GM23338 (cell line): ENCODE measurements around the gene UBASH3B. TPM values are rescaled to one million over a fixed set of nuclear protein-coding genes. Genes with fewer than 3 reads are reported as not detected.

Experiments
- ATAC-seq: fragments of 200-7000 bp; cut with Tn5 transposase; 3 replicates; pipeline ENCODE4 v1.9.1; 2020
- DNase-seq: peaks from one replicate; pipeline ENCODE4 v3.0.0-alpha.2; 2015; ENCODE audit warnings: low spot score
- H2AFZ ChIP-seq: fragments of 200-600 bp; sonication (generic); 2 replicates; pipeline ENCODE4 v1.8.0; 2016; ENCODE audit warnings: antibody characterized with exemption, mild to moderate bottlenecking, moderate library complexity
- H3F3A ChIP-seq: fragments of 200-600 bp; sonication (generic); replicated peaks from 2 replicates; pipeline ENCODE4 v1.8.0; 2017; ENCODE audit warnings: antibody characterized with exemption, mixed run types, low read depth
- H3K27ac ChIP-seq: fragments of 200-600 bp; sonication (generic); 2 replicates; pipeline ENCODE4 v1.6.1; 2016; ENCODE audit warnings: low read depth
- H3K27me3 ChIP-seq: fragments of 200-600 bp; sonication (generic); 2 replicates; pipeline ENCODE4 v1.8.0; 2016; ENCODE audit warnings: mild to moderate bottlenecking, mixed run types, moderate library complexity; ENCODE audit not compliant: insufficient read depth
- H3K36me3 ChIP-seq: fragments of 200-600 bp; sonication (generic); 2 replicates; pipeline ENCODE4 v1.8.0; 2016; ENCODE audit warnings: mild to moderate bottlenecking; ENCODE audit not compliant: insufficient read depth
- H3K4me1 ChIP-seq: fragments of 200-600 bp; sonication (generic); 2 replicates; pipeline ENCODE4 v1.8.0; 2016; ENCODE audit warnings: mild to moderate bottlenecking, moderate library complexity; ENCODE audit not compliant: insufficient read depth
- H3K4me2 ChIP-seq: fragments of 200-600 bp; sonication (generic); 2 replicates; pipeline ENCODE4 v1.7.1; 2017; ENCODE audit warnings: mixed run types
- H3K4me3 ChIP-seq: fragments of 200-600 bp; sonication (generic); 2 replicates; pipeline ENCODE4 v1.6.1; 2016; ENCODE audit warnings: mixed run types
- H3K79me2 ChIP-seq: fragments of 200-600 bp; sonication (generic); replicated peaks from 2 replicates; pipeline ENCODE4 v1.8.0; 2017; ENCODE audit warnings: mild to moderate bottlenecking; ENCODE audit not compliant: insufficient read depth
- H3K9me2 ChIP-seq: fragments of 200-600 bp; sonication (generic); 2 replicates; pipeline ENCODE4 v1.8.0; 2017; ENCODE audit not compliant: insufficient read depth
- H4K20me1 ChIP-seq: fragments of 200-600 bp; sonication (generic); replicated peaks from 2 replicates; pipeline ENCODE4 v1.8.0; 2017; ENCODE audit warnings: mild to moderate bottlenecking; ENCODE audit not compliant: insufficient read depth
- H3K27ac Mint-ChIP-seq: 2 replicates; pipeline ENCODE4 v1.8.0; 2020; ENCODE audit warnings: inconsistent platforms, mild to moderate bottlenecking, moderate library complexity, mixed read lengths
- H3K27me3 Mint-ChIP-seq: 3 replicates; pipeline ENCODE4 v1.8.0; 2022; ENCODE audit warnings: low read depth, mild to moderate bottlenecking, moderate library complexity, mixed read lengths, inconsistent platforms; ENCODE audit not compliant: insufficient read depth, poor library complexity
- H3K36me3 Mint-ChIP-seq: 3 replicates; pipeline ENCODE4 v1.8.0; 2021; ENCODE audit warnings: low read depth, mild to moderate bottlenecking, inconsistent platforms, moderate library complexity, mixed read lengths
- H3K4me1 Mint-ChIP-seq: 3 replicates; pipeline ENCODE4 v1.8.0; 2020; ENCODE audit warnings: mild to moderate bottlenecking, inconsistent platforms, mixed read lengths
- H3K4me3 Mint-ChIP-seq: 3 replicates; pipeline ENCODE4 v1.8.0; 2021; ENCODE audit warnings: moderate library complexity, mild to moderate bottlenecking, inconsistent platforms, mixed read lengths
- H3K9me3 Mint-ChIP-seq: 3 replicates; pipeline ENCODE4 v1.8.0; 2020; ENCODE audit warnings: moderate library complexity, mild to moderate bottlenecking, inconsistent platforms, mixed read lengths
- CREB1 ChIP-seq: fragments of 250-450 bp; sonication (Bioruptor Pico); IDR thresholded peaks from 2 replicates; pipeline ENCODE4 v1.5.0; 2020; ENCODE audit warnings: low read depth, mild to moderate bottlenecking, moderate library complexity
- CTCF ChIP-seq, 2 experiments: fragments of 200-600 bp in 1 of 2; sonication (generic) in 1 of 2; conservative IDR thresholded peaks; 2 replicates each; pipeline versions ENCODE4 v1.5.1 to v1.6.1; 2016 to 2017; ENCODE audit warnings: antibody characterized with exemption in 2 of 2, low read depth in 2 of 2, mild to moderate bottlenecking in 2 of 2, moderate library complexity in 1 of 2
- EZH2 ChIP-seq: fragments of 200-600 bp; sonication (generic); IDR thresholded peaks from one replicate; pipeline ENCODE4 v1.8.0; 2017; ENCODE audit warnings: antibody characterized with exemption, mild to moderate bottlenecking, low read depth; ENCODE audit not compliant: unreplicated experiment
- EZH2phosphoT487 ChIP-seq: fragments of 200-600 bp; sonication (generic); IDR thresholded peaks from one replicate; pipeline ENCODE4 v1.8.1; 2018; ENCODE audit warnings: antibody characterized with exemption; ENCODE audit not compliant: unreplicated experiment
- NANOG ChIP-seq: IDR thresholded peaks from 2 replicates; pipeline ENCODE4 v1.6.1; 2016; ENCODE audit warnings: antibody characterized with exemption, borderline replicate concordance
- REST ChIP-seq: IDR thresholded peaks from one replicate; pipeline ENCODE4 v1.6.1; 2018; ENCODE audit warnings: antibody characterized with exemption; ENCODE audit not compliant: unreplicated experiment
- ZNF331 ChIP-seq: fragments of 250-450 bp; sonication (Bioruptor Pico); IDR thresholded peaks from 2 replicates; pipeline ENCODE4 v1.5.0; 2020; ENCODE audit warnings: low read depth, mild to moderate bottlenecking, moderate library complexity
- ZNF462 ChIP-seq: fragments of 250-450 bp; sonication (Bioruptor Pico); IDR thresholded peaks from 2 replicates; pipeline ENCODE4 v1.5.0; 2020; ENCODE audit warnings: mild to moderate bottlenecking, moderate library complexity
- polyA plus RNA-seq: library from polyadenylated mRNA; unstranded; fragments of >200 nt; fragmentation: Nextera tagmentation; extraction: Ambion mirVana; gene quantifications from 2 replicates; pipeline ENCODE4 v1.2.1, GENCODE V29; 2016
- total RNA-seq: library from RNA; depleted of rRNA; stranded (reverse); fragments of >200 nt; shearing (Covaris generic); gene quantifications from 2 replicates; pipeline ENCODE4 v1.2.3, GENCODE V29; 2014

The UBASH3B gene
- total and polyA plus RNA-seq, 2 experiments from 2014 or later: 2.1 to 12.0 TPM

- no peak for TF ChIP-seq EZH2phosphoT487
- no peak for TF ChIP-seq CREB1
- no peak for TF ChIP-seq ZNF462 (CRISPR knock-in tag)
- TF ChIP-seq EZH2: no peak
- TF ChIP-seq NANOG: no peak
- no peak for TF ChIP-seq CTCF (conservative IDR thresholded peaks at IDR 0.05; ENCODE audit: low read depth in 2 of 2)
- TF ChIP-seq ZNF331: no peak
- TF ChIP-seq REST: no peak
- H3K4me1 ChIP-seq: no peaks in the 10 kb centered on the region
- ATAC-seq (no peak), DNase-seq (no peak)
- no peak overlapping the region for H3K4me2 ChIP-seq
- H3K9me2 ChIP-seq: no peaks in the 10 kb centered on the region
- H2AFZ ChIP-seq: no peak overlapping the region
- no peak overlapping the region for H3K27ac Mint-ChIP-seq
- no peak overlapping the region for H3K27ac ChIP-seq
- peaks cover 2% of the 10 kb centered on the region; the same call in 1 of the 3 replicates for H3K4me1 Mint-ChIP-seq
- no peaks in the 10 kb centered on the region for H3K79me2 ChIP-seq
- H4K20me1 ChIP-seq: no peaks in the 10 kb centered on the region
- no peaks in the 10 kb centered on the region for H3K27me3 ChIP-seq
- H3K4me3 Mint-ChIP-seq: no peak overlapping the region
- H3K36me3 ChIP-seq: no peaks in the 10 kb centered on the region
- no peaks in the 10 kb centered on the region for H3K9me3 Mint-ChIP-seq
- H3K4me3 ChIP-seq: no peak overlapping the region
- H3K27me3 Mint-ChIP-seq: no peaks in the 10 kb centered on the region
- no peaks in the 10 kb centered on the region for H3K36me3 Mint-ChIP-seq
- no peaks in the 10 kb centered on the region for H3F3A ChIP-seq
Observed at GRCh38 chr11:122714484-122714883, 59.0 kb downstream of the UBASH3B start.
